CD8-positive, alpha-beta memory T cell (primary cell): ENCODE measurements around the gene CNNM2. TPM values are rescaled to one million over a fixed set of nuclear protein-coding genes. Genes with fewer than 3 reads are reported as not detected.
A peak's percentile ranks its signal among the peaks of the same experiment; 100 is the strongest.

Experiments
- CTCF ChIA-PET: fragments of 350-600 bp; sonication (Branson Sonifier 250); formaldehyde crosslinking; loops from one replicate; lab custom pipeline; 2021; ENCODE audit warnings: antibody characterized with exemption; lab: Charles Lee
- POLR2A ChIA-PET: fragments of 350-600 bp; sonication (Branson Sonifier 250); formaldehyde crosslinking; loops from one replicate; lab custom pipeline; 2021; ENCODE audit warnings: antibody characterized with exemption; lab: Charles Lee
- DNase-seq, 5 donors: peaks; one replicate each; pipeline versions ENCODE4 v3.0.0 to v3.0.0-alpha.2; 2020 to 2022; ENCODE audit warnings: mixed read lengths in 1 of 5
- H3K27ac ChIP-seq: one replicate; pipeline ENCODE4 v1.7.0; 2013; ENCODE audit warnings: low read depth, mild to moderate bottlenecking, low read length, moderate library complexity
- H3K27me3 ChIP-seq: 2 replicates; pipeline ENCODE4 v1.7.0; 2013; ENCODE audit warnings: low read length, mild to moderate bottlenecking; ENCODE audit not compliant: insufficient read depth, poor library complexity, severe bottlenecking
- H3K36me3 ChIP-seq: 2 replicates; pipeline ENCODE4 v1.7.0; 2013; ENCODE audit warnings: mild to moderate bottlenecking, low read length, moderate library complexity; ENCODE audit not compliant: insufficient read depth
- H3K4me1 ChIP-seq: 2 replicates; pipeline ENCODE4 v1.7.0; 2013; ENCODE audit warnings: mild to moderate bottlenecking, low read length, moderate library complexity; ENCODE audit not compliant: insufficient read depth
- H3K4me3 ChIP-seq: 2 replicates; pipeline ENCODE4 v1.7.0; 2013; ENCODE audit warnings: mild to moderate bottlenecking, low read length
- H3K9me3 ChIP-seq: 2 replicates; pipeline ENCODE4 v1.7.0; 2013; ENCODE audit warnings: mild to moderate bottlenecking, low read length
- H3K27ac Mint-ChIP-seq, 8 donors: one replicate each; pipeline ENCODE4 v1.8.0; 2020 to 2021; ENCODE audit warnings: mixed read lengths in 8 of 8, mild to moderate bottlenecking in 6 of 8, inconsistent platforms in 3 of 8, moderate library complexity in 3 of 8
- H3K27me3 Mint-ChIP-seq, 2 donors: one replicate each; pipeline ENCODE4 v1.8.0; 2020 to 2021; ENCODE audit warnings: mixed read lengths in 2 of 2, mild to moderate bottlenecking in 1 of 2, moderate library complexity in 1 of 2
- H3K36me3 Mint-ChIP-seq, 3 donors: one replicate each; pipeline ENCODE4 v1.8.0; 2020 to 2021; ENCODE audit warnings: mixed read lengths in 3 of 3, inconsistent platforms in 1 of 3, mild to moderate bottlenecking in 1 of 3
- H3K4me1 Mint-ChIP-seq, 3 donors: one replicate each; pipeline ENCODE4 v1.8.0; 2020 to 2021; ENCODE audit warnings: mixed read lengths in 3 of 3, inconsistent platforms in 1 of 3, mild to moderate bottlenecking in 1 of 3
- H3K4me3 Mint-ChIP-seq, 7 donors: one replicate each; pipeline ENCODE4 v1.8.0; 2020 to 2021; ENCODE audit warnings: mixed read lengths in 7 of 7, mild to moderate bottlenecking in 6 of 7, moderate library complexity in 4 of 7, inconsistent platforms in 2 of 7
- H3K9me3 Mint-ChIP-seq, 5 donors: one replicate each; pipeline ENCODE4 v1.8.0; 2020 to 2022; ENCODE audit warnings: mixed read lengths in 5 of 5, mild to moderate bottlenecking in 3 of 5, moderate library complexity in 2 of 5, inconsistent platforms in 1 of 5
- polyA plus RNA-seq: library from polyadenylated mRNA; unstranded; fragments of 300-500 nt; fragmentation: Illumina TruSeq; gene quantifications from one replicate; pipeline ENCODE4 v1.2.3, GENCODE V29; 2021
- total RNA-seq, 2 experiments: library from RNA; stranded (reverse); gene quantifications; one replicate each; pipeline ENCODE4 v1.2.3, GENCODE V29; 2021

CNNM2 gene
- total and polyA plus RNA-seq, 3 experiments from 2014 or later: 5.0 to 6.2 (median 6.1) TPM

DNA sequence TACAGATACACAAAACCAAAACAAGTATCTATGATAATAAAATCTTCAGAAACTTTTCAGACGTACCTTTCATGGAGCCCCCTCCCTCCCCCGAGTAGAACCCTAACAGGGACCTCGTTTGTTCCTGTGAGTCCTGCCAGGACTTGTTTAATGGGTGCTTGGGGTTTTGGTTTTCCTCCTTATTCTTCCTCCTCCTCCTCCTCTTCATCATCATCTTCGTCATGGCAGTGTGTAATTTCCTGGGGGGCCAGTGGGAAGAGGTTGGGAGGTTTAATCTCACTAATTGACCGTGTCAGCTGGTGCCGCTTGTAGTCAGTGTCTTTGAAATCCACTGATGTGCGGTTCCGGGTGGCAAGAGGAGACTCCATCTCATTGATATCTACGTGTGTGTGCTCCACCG is 171.4 kb downstream of the CNNM2 start:
- POLR2A ChIA-PET: no interaction called here

DNA sequence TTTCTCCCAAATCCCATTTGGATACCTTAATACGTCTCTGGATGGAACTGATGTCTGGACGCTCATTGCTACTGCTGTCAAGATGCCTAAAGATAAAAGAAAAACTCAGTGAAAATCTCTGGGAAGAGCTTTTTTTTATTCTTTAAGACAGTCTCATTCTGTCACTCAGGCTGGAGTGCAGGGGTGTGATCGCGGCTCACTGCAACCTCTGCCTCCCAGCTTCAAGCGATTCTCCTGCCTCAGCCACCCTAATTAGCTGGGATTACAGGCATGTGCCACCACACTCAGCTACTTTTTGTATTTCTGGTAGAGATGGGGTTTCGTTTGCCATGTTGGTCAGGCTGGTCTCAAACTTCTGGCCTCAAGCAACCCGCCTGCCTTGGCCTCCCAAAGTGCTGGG is 172.8 kb downstream of the CNNM2 start:
- Mint-ChIP-seq H3K27ac (peak overlapping the region in 1 of 8 donors; percentile 73), H3K9me3 (no peaks in the 10 kb centered on the region), H3K36me3 (peaks cover 12 to 91% (median 30%) of the 10 kb centered on the region in 3 donors), H3K4me1 (no peaks in the 10 kb centered on the region), H3K4me3 (no peak overlapping the region), H3K27me3 (no peaks in the 10 kb centered on the region)
- ChIA-PET CTCF (no interaction called here), POLR2A (no interaction called here)
- no peak overlapping the region for H3K27ac ChIP-seq
- DNase-seq: no peak
- H3K36me3 ChIP-seq: peaks cover 51% of the 10 kb centered on the region
- H3K27me3 ChIP-seq: no peaks in the 10 kb centered on the region
- no peaks in the 10 kb centered on the region for H3K9me3 ChIP-seq
- no peaks in the 10 kb centered on the region for H3K4me1 ChIP-seq
- no peak overlapping the region for H3K4me3 ChIP-seq

More for the DNA sequence above, 171.4 kb downstream of the CNNM2 start:
- H3K27ac Mint-ChIP-seq: peak overlapping the region in 3 of 8 donors; percentile 7 to 55 (median 17)
- no peaks in the 10 kb centered on the region for H3K27me3 ChIP-seq
- no peaks in the 10 kb centered on the region for H3K9me3 ChIP-seq
- no peaks in the 10 kb centered on the region for H3K27me3 Mint-ChIP-seq
- H3K4me3 Mint-ChIP-seq: no peak overlapping the region
- H3K27ac ChIP-seq: no peak overlapping the region
- DNase-seq: no peak
- no peaks in the 10 kb centered on the region for H3K9me3 Mint-ChIP-seq
- H3K4me1 Mint-ChIP-seq: no peaks in the 10 kb centered on the region
- H3K4me3 ChIP-seq: no peak overlapping the region
- H3K4me1 ChIP-seq: no peaks in the 10 kb centered on the region
- peaks cover 12 to 89% (median 33%) of the 10 kb centered on the region in 3 donors for H3K36me3 Mint-ChIP-seq
- CTCF ChIA-PET: no interaction called here
- peaks cover 46% of the 10 kb centered on the region for H3K36me3 ChIP-seq

DNA sequence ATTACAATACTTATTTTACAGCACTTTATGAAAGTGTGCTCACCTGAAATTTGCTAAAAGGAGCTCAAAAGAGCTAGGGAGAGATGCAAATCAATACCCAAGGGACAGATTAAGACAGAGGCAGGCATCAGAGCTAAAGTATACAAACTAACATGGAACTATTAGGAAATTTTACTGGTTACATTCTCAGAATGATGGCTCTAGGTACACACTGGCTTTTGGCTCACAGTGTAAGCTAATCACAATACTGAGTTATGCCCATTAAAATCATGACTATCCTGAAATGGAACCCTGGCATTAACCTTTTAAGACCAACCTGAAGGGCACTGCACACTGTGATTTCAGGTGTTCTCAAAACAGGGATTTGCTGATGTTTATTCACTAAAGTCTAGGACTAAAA is 176.9 kb downstream of the CNNM2 start:
- H3K4me1 ChIP-seq: no peaks in the 10 kb centered on the region
- Mint-ChIP-seq H3K4me3 (no peak overlapping the region), H3K9me3 (no peaks in the 10 kb centered on the region), H3K27me3 (no peaks in the 10 kb centered on the region), H3K4me1 (no peaks in the 10 kb centered on the region), H3K27ac (no peak overlapping the region), H3K36me3 (peaks cover 7 to 89% (median 21%) of the 10 kb centered on the region in 3 donors)
- peaks cover 49% of the 10 kb centered on the region for H3K36me3 ChIP-seq
- no peaks in the 10 kb centered on the region for H3K9me3 ChIP-seq
- H3K4me3 ChIP-seq: no peak overlapping the region
- H3K27ac ChIP-seq: no peak overlapping the region
- DNase-seq: no peak
- CTCF ChIA-PET: no interaction called here
- H3K27me3 ChIP-seq: no peaks in the 10 kb centered on the region
- POLR2A ChIA-PET: interaction anchor here (0.7 kb wide), 1 partner anchor 1438 kb away, joined by 7 read pairs; no protein-coding TSS in a partner anchor

DNA sequence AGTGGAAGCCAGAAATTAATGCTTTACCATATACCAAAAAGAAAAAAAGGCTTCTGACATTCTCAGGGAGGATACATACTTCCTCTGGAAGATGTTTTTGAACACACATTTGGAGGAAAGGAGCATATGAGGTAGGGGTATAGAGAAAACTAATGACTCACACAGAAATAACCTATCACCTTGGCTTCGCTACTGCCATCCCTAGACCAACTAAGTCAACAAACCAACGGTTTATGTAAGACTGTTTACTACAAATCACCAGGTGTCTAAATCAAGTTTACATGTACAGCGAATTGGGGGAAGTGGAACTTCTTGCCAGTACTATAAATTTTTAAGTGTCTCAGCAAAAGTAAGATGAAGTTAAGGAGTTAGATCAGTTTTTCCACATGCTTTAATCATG is 178.0 kb downstream of the CNNM2 start:
- Mint-ChIP-seq H3K27me3 (no peaks in the 10 kb centered on the region), H3K27ac (peak overlapping the region in 1 of 8 donors; percentile 21), H3K4me1 (no peaks in the 10 kb centered on the region), H3K36me3 (peaks cover 4 to 89% (median 19%) of the 10 kb centered on the region in 3 donors), H3K9me3 (no peaks in the 10 kb centered on the region), H3K4me3 (no peak overlapping the region)
- ChIA-PET POLR2A (no interaction called here), CTCF (no interaction called here)
- Histone ChIP-seq H3K36me3 (peaks cover 46% of the 10 kb centered on the region), H3K4me3 (no peak overlapping the region), H3K27ac (no peak overlapping the region), H3K9me3 (no peaks in the 10 kb centered on the region), H3K4me1 (no peaks in the 10 kb centered on the region), H3K27me3 (no peaks in the 10 kb centered on the region)
- DNase-seq: no peak

DNA sequence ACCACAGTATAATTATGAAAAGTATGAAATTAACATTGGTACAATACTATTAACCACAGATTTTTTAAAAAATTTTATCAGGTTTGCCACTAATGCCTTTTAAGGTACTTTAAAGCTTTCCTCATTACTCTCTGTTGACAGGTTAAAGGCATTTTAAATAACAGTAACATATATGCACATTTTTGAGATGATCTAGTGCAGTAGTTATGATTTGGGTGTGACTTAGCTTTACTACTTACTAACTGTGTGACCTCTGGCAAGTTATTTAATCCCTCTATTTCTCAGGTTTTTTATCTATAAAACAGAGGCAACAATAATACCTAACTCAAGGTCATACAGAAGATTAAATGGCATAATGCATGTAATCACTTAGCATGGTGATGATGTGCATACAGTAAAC is 180.1 kb downstream of the CNNM2 start:
- H3K27ac ChIP-seq: no peak overlapping the region
- H3K9me3 Mint-ChIP-seq: no peaks in the 10 kb centered on the region
- no peak overlapping the region for H3K4me3 ChIP-seq
- no peak overlapping the region for H3K4me3 Mint-ChIP-seq
- peak overlapping the region in 1 of 8 donors; percentile 4 for H3K27ac Mint-ChIP-seq
- POLR2A ChIA-PET: no interaction called here
- no peaks in the 10 kb centered on the region for H3K27me3 Mint-ChIP-seq
- peaks cover 29% of the 10 kb centered on the region for H3K36me3 ChIP-seq
- CTCF ChIA-PET: no interaction called here
- H3K27me3 ChIP-seq: no peaks in the 10 kb centered on the region
- H3K4me1 ChIP-seq: no peaks in the 10 kb centered on the region
- peaks cover under 1 to 86% (median 16%) of the 10 kb centered on the region in 3 donors for H3K36me3 Mint-ChIP-seq
- DNase-seq: no peak
- H3K4me1 Mint-ChIP-seq: peaks cover 0 to 3% (median 0%) of the 10 kb centered on the region in 3 donors
- no peaks in the 10 kb centered on the region for H3K9me3 ChIP-seq

DNA sequence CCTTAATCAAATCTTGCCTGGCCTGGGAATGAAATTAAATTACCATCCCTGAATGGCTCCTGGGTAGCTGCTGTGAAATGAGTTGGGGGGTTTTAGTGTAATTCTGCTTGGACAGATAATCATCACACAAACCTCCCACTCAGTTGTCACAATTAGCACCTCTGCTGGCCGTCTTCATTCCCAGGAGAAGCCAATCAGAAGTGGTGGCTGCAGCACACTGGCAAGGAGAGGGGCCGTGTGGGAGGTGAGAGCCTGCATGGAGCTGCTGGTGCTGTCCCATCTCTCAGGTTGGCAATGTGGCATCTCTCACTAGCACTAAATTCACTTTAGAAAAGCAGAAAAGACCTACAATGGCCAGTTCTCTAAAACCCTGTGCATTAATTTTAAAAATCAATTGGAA is 182.5 kb downstream of the CNNM2 start:
- Mint-ChIP-seq H3K4me1 (peaks cover 0 to 3% (median 0%) of the 10 kb centered on the region in 3 donors), H3K27me3 (no peaks in the 10 kb centered on the region), H3K9me3 (no peaks in the 10 kb centered on the region), H3K27ac (no peak overlapping the region), H3K4me3 (no peak overlapping the region), H3K36me3 (peaks cover 0 to 82% (median 13%) of the 10 kb centered on the region in 3 donors)
- H3K27ac ChIP-seq: no peak overlapping the region
- POLR2A ChIA-PET: no interaction called here
- CTCF ChIA-PET: interaction anchor here (1.4 kb wide), 1 partner anchor 265 kb away, joined by 3 read pairs; no protein-coding TSS in a partner anchor
- peaks cover 25% of the 10 kb centered on the region for H3K36me3 ChIP-seq
- no peaks in the 10 kb centered on the region for H3K4me1 ChIP-seq
- no peak overlapping the region for H3K4me3 ChIP-seq
- no peaks in the 10 kb centered on the region for H3K27me3 ChIP-seq
- no peaks in the 10 kb centered on the region for H3K9me3 ChIP-seq
- DNase-seq: no peak

DNA sequence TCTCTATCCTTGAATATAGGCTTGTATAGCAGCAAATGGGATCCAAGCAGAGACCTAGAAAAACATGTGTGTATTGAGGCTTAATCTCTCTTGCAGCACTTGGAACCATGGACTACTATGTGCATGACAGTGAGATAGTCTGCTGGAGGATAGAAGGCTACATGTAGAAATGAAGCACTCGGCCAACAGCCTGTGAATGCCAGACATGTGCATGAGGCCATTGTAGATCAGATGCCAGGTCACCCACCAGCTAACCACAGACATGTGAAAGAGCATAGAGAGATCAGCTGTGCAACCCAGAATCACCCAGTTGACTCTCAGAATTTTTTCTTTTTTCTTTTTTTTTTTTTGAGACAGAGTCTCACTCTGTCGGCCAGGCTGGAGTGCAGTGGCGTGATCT is 184.1 kb downstream of the CNNM2 start:
- H3K9me3 ChIP-seq: no peaks in the 10 kb centered on the region
- Mint-ChIP-seq H3K4me1 (peaks cover 0 to 3% (median 0%) of the 10 kb centered on the region in 3 donors), H3K4me3 (no peak overlapping the region), H3K27ac (peak overlapping the region in 3 of 8 donors; percentile 14 to 38 (median 34)), H3K9me3 (no peaks in the 10 kb centered on the region), H3K27me3 (no peaks in the 10 kb centered on the region), H3K36me3 (peaks cover 0 to 84% (median 11%) of the 10 kb centered on the region in 3 donors)
- POLR2A ChIA-PET: no interaction called here
- no peaks in the 10 kb centered on the region for H3K27me3 ChIP-seq
- DNase-seq: no peak
- no peak overlapping the region for H3K27ac ChIP-seq
- peaks cover 21% of the 10 kb centered on the region for H3K36me3 ChIP-seq
- H3K4me3 ChIP-seq: no peak overlapping the region
- CTCF ChIA-PET: no interaction called here
- no peaks in the 10 kb centered on the region for H3K4me1 ChIP-seq

DNA sequence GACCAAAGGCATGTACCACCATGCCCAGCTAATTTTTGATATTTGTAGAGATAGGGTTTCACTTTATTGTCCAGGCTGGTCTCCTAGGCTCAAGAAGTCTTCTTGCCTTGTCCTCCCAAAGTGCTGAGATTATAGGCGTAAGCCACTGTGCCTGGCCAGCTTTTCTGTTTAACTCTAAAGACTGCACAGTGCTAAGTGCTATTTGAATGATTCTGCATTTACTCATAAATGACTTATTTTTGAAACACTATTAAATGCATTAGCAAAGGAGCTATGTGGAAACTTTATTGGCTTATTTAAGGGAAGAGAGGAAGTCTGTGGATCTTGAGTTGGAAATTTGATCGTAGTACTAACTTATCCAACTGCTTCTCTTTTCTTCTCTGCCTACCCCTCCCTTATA is 185.9 kb downstream of the CNNM2 start:
- no peaks in the 10 kb centered on the region for H3K9me3 Mint-ChIP-seq
- H3K36me3 ChIP-seq: peaks cover 17% of the 10 kb centered on the region

More for the DNA sequence above, 185.9 kb downstream of the CNNM2 start:
- DNase-seq: no peak
- H3K4me1 ChIP-seq: no peaks in the 10 kb centered on the region
- Mint-ChIP-seq H3K27me3 (no peaks in the 10 kb centered on the region), H3K4me1 (peaks cover 0 to 3% (median 0%) of the 10 kb centered on the region in 3 donors), H3K36me3 (peaks cover 0 to 74% (median 11%) of the 10 kb centered on the region in 3 donors), H3K27ac (peak overlapping the region in 1 of 8 donors; percentile 50), H3K4me3 (no peak overlapping the region)
- H3K27me3 ChIP-seq: no peaks in the 10 kb centered on the region
- POLR2A ChIA-PET: no interaction called here
- no peaks in the 10 kb centered on the region for H3K9me3 ChIP-seq
- no peak overlapping the region for H3K4me3 ChIP-seq
- CTCF ChIA-PET: interaction anchor here (0.9 to 1.7 kb wide), 2 partner anchors 141 to 382 kb away, joined by 3 to 4 read pairs; no protein-coding TSS in a partner anchor
- H3K27ac ChIP-seq: no peak overlapping the region
